ENCODE results near the gene ITGA5. TPM values are rescaled to one million over a fixed set of nuclear protein-coding genes. Genes with fewer than 3 reads are reported as not detected.

Gene ITGA5
- total and polyA plus RNA-seq, 2 experiments from 2014 or later: 52.6 to 55.8 TPM

DNA sequence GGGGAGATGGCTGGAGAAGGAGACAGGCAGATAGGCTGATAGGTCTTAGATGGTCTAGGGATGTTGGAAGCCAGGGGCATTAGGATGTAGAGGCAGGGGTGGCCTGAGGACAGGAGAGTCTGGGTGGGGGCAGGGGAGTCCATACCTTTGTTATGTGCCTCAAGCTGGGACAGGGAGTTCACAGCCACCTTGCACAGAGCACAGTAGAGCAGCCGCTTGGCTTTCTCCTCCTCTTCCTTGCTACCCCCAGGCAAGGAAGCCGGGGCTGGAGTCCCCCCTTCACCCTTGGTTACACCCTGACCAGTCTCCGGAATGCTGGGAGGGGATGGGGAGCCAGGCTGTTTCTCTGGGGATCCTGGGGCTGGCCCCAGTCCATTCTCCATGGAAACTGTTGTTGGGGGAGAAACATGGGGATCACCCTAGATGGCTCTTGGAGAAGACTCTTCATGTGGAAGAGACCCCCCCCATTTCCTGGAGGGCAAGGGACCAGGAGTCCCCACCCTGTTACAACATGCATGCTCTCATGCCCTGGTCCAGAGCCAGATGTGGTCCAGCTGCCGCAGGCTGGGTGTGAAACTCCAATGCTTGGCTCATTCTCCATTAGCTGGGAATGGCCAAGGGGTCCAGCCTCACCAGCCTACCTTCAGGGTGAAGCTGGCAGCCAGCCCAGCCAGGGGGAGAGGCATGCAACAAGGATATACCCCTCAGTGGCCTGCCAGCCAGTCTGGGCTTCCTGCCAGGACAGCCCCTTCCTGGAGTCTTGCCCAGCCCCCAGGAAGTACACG lies 47.5 kb downstream of the ITGA5 start:
- Histone ChIP-seq H3K27me3 (no peaks in the 10 kb centered on the region), H3K36me3 (no peaks in the 10 kb centered on the region), H3K27ac (peak overlapping the region; percentile 44), H3K4me1 (ENCODE audit: low read depth) (peaks cover 24% of the 10 kb centered on the region), H3K4me3 (no peak overlapping the region), H3K9me3 (ENCODE audit: low read depth) (no peaks in the 10 kb centered on the region)
- peak in 1 of 2 donors; percentile 67 for DNase-seq (ENCODE audit: low read depth in 1 of 2, low spot score in 1 of 2)
- TF ChIP-seq CTCF (IDR thresholded peaks at IDR 0.05; ENCODE audit: low read depth, low read length): no peak

DNA sequence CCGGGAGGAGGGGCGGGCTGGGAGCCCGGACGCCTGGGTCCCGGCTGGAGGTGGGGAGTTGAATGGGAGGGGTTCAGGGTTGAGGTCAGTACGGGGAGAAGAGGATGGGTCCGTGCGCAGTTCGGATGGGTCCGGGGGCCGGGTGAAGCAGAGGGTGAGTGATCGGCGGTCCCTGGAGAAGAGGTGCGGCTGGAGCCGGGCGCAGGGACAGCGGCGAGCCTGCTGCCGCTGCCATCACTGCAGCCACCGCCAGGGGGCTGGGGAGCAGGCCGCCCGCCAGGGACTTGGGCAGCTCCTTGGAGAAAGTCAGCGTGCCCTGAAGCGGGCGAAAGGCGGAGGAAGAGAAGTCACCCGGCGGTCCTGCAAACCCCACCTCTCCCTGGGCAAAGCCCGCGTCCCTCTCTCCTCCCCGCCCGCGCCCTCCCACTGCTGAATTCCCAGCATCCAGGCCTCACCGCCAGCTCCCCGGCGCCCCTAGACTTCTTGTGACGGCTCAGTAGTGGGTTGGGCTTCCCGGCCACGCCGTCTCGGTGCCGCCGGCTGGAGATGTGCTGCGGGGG lies 48.8 kb downstream of the ITGA5 start:
- Histone ChIP-seq H3K4me1 (ENCODE audit: low read depth) (peaks cover 20% of the 10 kb centered on the region), H3K27ac (no peak overlapping the region)
- TF ChIP-seq CTCF (IDR thresholded peaks at IDR 0.05; ENCODE audit: low read depth, low read length): peak; percentile 89

DNA sequence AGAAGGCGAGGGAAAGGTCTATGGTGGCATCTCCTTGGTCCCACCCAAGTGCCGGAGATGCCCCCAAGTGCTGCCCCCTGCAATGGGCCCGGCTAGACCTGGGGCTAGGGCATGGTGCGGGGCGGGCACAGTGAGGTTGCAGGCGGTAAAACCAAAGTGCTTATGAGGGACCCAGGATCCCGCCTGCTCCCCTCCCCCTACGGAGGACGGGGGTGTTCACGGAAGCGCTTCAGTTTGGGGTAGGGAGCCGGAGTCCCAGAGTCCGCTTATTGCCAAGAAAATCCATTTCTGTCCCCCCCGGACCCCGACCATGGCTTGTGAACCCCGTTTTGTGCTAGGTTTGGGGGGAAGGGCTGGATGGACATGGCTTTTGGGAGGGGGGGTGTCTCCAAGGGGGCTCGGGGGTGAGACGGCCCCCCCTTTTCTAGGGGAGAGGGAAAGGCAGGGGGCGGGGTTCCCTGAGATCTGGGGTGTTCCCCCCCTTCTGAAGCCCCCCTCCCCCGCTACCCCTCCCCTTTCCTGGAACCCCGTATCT lies 49.4 kb downstream of the ITGA5 start:
- Histone ChIP-seq H3K27me3 (no peaks in the 10 kb centered on the region), H3K9me3 (ENCODE audit: low read depth) (no peaks in the 10 kb centered on the region), H3K4me1 (ENCODE audit: low read depth) (peaks cover 14% of the 10 kb centered on the region), H3K27ac (no peak overlapping the region), H3K4me3 (no peak overlapping the region), H3K36me3 (no peaks in the 10 kb centered on the region)
- no peak for DNase-seq (ENCODE audit: low read depth in 1 of 2, low spot score in 1 of 2)
- no peak for TF ChIP-seq CTCF (IDR thresholded peaks at IDR 0.05; ENCODE audit: low read depth, low read length)

More for the DNA sequence above, 48.8 kb downstream of the ITGA5 start:
- Histone ChIP-seq H3K9me3 (ENCODE audit: low read depth) (no peaks in the 10 kb centered on the region), H3K27me3 (no peaks in the 10 kb centered on the region), H3K36me3 (no peaks in the 10 kb centered on the region), H3K4me3 (no peak overlapping the region)
- peak; percentile 85 to 90 for DNase-seq (ENCODE audit: low read depth in 1 of 2, low spot score in 1 of 2)

DNA sequence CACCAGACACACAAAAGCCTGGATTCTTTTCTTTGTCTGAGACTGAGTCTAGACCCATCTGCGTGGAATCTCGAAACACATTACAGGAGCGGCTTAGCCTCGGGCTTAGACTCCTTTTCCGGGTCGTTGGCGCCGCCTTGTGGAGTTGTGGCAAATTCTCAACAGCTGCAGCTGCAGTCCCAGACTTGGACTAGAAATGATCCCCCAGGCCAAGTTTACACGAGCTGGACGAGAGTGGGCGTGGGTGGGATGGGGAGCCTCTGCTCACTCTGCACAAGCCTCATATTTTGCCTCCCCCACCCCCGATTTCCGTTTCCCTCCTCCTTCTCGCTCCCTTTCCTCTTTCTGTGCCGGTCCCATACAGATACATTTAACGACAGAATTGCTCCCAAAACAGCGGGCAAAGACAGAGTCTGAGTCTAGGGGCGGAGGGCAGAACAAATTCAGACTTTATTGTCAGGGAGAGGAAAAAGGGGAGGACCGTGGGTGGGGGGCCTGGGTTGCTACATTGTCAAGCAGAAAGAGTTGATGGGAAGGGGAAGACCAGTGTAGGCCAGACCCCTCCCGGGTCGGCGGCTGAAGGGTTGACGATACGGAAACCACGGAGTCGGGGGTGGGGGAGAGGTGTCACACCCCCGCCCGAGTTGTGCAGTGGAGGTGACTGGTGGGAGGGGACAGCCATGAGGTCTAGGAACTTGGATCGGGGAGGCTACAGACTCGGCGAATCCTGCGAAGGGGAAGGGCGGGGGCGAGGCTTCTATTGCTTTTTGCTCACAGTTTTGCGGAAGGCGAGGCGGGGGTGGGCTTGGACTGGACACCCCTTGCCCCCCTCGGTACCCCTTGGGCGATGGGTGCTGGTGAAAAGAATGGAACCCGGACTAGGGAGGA lies 50.1 kb downstream of the ITGA5 start:
- DNase-seq (ENCODE audit: low read depth in 1 of 2, low spot score in 1 of 2): peak; percentile 91 to 93
- Histone ChIP-seq H3K27me3 (no peaks in the 10 kb centered on the region), H3K4me3 (no peak overlapping the region), H3K9me3 (ENCODE audit: low read depth) (no peaks in the 10 kb centered on the region), H3K27ac (no peak overlapping the region), H3K4me1 (ENCODE audit: low read depth) (peaks cover 9% of the 10 kb centered on the region), H3K36me3 (no peaks in the 10 kb centered on the region)
- TF ChIP-seq CTCF (IDR thresholded peaks at IDR 0.05; ENCODE audit: low read depth, low read length): peak; percentile 93

GRCh38 chr12:54368025-54368708 lies 50.9 kb downstream of the ITGA5 start:
- no peaks in the 10 kb centered on the region for H3K9me3 ChIP-seq (ENCODE audit: low read depth)
- H3K27ac ChIP-seq: no peak overlapping the region
- no peak for TF ChIP-seq CTCF (IDR thresholded peaks at IDR 0.05; ENCODE audit: low read depth, low read length)
- H3K27me3 ChIP-seq: no peaks in the 10 kb centered on the region
- H3K4me1 ChIP-seq (ENCODE audit: low read depth): peaks cover 9% of the 10 kb centered on the region
- H3K4me3 ChIP-seq: no peak overlapping the region
- H3K36me3 ChIP-seq: no peaks in the 10 kb centered on the region
- DNase-seq (ENCODE audit: low read depth in 1 of 2, low spot score in 1 of 2): no peak

Data from cardiac muscle cell (in vitro differentiated cells and primary cell).